ENCODE data around the gene CNTN6. TPM values are rescaled to one million over a fixed set of nuclear protein-coding genes. Genes with fewer than 3 reads are reported as not detected.
"Not testable (repeated sequence)": the region's sequence is repeated elsewhere in the genome, so short reads cannot be mapped to it uniquely, and the experiment has no call there.

The CNTN6 gene
- total RNA-seq, 1 experiment from 2014 or later: not detected

DNA sequence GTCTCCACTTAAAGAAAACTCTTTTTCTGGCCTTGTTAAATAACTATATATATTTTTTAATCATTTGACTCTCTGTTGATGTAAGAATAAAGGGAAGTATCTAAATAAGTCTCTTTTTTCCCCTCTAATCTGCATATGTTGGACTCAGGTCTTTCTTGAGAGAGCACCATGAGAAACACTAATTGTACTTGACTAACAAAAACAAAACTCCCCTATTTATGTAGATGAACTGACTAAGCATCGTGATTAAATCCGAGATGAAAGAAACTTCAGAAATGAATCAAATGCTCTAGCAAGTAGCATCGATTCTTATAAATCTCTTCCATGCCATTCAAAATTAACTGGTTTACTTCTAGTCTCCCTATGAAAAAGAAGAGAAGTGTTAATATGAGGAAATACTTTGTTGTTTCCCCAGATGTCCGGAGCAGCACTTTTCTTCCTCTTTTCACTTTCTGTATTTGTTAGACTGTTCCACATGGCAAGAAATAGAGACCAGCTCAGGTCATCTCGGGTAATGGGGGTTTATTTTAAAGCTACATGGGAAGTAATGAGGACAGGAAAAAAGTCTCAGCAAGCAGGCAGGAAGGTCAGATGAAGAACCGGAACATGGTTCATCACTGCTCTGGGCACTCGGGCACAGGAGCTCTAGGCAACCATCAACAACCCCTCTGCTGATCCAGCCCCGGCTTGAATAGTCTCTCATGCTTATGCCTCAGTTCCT, 288.3 kb downstream of the CNTN6 start:
- Histone ChIP-seq H3K36me3 (replicated peaks; ENCODE audit: control insufficient read depth, insufficient read depth, low read length) (no peaks in the 10 kb centered on the region), H3K4me3 (ENCODE audit: insufficient read depth, low read depth, low read length) (no peak overlapping the region), H3K27me3 (ENCODE audit: control insufficient read depth, insufficient read depth, low read length) (no peaks in the 10 kb centered on the region)
- DNase-seq: no peak

DNA sequence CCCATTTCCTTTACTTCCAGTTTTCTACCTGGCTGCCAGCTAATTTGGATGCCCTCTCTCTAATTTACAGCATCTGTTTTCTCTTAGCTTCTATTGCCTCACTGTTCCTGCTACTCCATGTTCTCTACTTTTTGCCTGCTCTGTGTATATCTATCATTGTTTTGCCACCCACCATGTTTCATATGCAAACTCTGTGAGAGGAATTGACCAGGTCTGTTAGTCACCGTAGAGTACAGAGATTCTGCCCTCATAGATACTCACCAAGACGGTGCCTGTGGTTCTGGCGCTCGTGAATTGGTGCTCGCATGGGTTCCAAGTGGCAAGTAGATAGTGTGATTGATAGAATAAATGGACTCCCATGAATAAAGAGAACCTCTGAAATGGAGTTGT, 288.8 kb downstream of the CNTN6 start:
- H3K4me3 ChIP-seq (ENCODE audit: insufficient read depth, low read depth, low read length): no peak overlapping the region
- no peaks in the 10 kb centered on the region for H3K27me3 ChIP-seq (ENCODE audit: control insufficient read depth, insufficient read depth, low read length)
- DNase-seq: no peak
- no peaks in the 10 kb centered on the region for H3K36me3 ChIP-seq (replicated peaks; ENCODE audit: control insufficient read depth, insufficient read depth, low read length)

DNA sequence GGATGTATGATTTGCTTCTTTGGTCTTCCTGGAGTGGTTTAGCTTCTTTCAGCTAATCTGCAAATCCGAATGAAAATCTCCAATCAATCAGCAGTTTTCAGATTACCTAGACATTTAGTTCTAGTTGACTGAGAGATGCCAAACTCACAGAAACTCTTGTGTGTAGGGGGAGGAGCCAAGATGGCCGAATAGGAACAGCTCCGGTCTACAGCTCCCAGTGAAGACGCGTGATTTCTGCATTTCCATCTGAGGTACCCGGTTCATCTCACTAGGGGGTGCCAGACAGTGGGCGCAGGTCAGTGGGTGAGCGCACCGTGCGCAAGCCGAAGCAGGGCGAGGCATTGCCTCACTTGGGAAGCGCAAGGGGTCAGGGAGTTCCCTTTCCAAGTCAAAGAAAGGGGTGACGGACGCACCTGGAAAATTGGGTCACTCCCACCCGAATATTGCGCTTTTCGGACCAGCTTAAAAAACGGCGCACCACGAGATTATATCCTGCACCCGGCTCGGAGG, 294.6 kb downstream of the CNTN6 start:
- H3K4me3 ChIP-seq (ENCODE audit: insufficient read depth, low read depth, low read length); DNase-seq; H3K36me3 ChIP-seq (replicated peaks; ENCODE audit: control insufficient read depth, insufficient read depth, low read length); H3K27me3 ChIP-seq (ENCODE audit: control insufficient read depth, insufficient read depth, low read length): not testable (repeated sequence)

DNA sequence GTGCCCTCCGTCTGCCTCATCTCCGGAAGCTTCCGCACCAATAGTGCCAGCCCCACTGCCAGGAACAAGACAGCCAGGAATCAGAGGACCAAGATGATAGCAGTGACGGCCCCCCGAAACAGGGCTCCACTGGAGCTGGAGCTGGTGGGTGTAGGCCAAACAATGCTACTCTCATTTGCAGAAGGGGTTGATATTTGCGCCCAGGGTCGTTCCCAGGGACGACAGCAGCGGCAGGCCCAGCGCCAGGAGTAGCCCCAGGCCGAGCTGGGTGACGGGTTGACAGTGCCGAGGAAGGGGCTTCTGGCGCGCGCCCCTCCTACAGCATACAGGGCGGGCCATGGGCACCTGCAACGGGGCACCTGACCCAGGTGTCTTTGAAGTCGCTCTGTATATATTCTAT, 301.4 kb downstream of the CNTN6 start:
- H3K36me3 ChIP-seq (replicated peaks; ENCODE audit: control insufficient read depth, insufficient read depth, low read length): no peaks in the 10 kb centered on the region
- no peak overlapping the region for H3K4me3 ChIP-seq (ENCODE audit: insufficient read depth, low read depth, low read length)
- DNase-seq: no peak
- no peaks in the 10 kb centered on the region for H3K27me3 ChIP-seq (ENCODE audit: control insufficient read depth, insufficient read depth, low read length)

DNA sequence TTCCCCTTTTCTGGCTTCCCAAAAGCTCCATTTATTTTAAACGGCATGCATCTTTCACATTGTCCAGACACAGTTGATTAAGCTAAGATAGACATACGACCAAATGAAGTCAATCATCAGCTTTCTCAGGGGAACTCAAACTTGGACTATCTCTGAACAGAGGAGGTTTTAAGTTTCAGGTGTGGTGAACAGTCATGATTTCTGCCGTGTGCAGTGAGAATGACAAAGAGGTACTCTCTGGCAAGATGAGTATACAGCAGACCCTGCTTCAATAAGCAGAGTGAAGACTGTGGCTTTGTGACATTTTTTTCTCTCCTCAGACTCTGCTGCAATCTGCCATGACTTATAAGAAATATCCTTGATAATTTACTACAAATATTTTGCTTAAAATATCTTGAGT, 307.7 kb downstream of the CNTN6 start:
- Histone ChIP-seq H3K4me3 (ENCODE audit: insufficient read depth, low read depth, low read length) (no peak overlapping the region), H3K36me3 (replicated peaks; ENCODE audit: control insufficient read depth, insufficient read depth, low read length) (no peaks in the 10 kb centered on the region), H3K27me3 (ENCODE audit: control insufficient read depth, insufficient read depth, low read length) (no peaks in the 10 kb centered on the region)
- no peak for DNase-seq

DNA sequence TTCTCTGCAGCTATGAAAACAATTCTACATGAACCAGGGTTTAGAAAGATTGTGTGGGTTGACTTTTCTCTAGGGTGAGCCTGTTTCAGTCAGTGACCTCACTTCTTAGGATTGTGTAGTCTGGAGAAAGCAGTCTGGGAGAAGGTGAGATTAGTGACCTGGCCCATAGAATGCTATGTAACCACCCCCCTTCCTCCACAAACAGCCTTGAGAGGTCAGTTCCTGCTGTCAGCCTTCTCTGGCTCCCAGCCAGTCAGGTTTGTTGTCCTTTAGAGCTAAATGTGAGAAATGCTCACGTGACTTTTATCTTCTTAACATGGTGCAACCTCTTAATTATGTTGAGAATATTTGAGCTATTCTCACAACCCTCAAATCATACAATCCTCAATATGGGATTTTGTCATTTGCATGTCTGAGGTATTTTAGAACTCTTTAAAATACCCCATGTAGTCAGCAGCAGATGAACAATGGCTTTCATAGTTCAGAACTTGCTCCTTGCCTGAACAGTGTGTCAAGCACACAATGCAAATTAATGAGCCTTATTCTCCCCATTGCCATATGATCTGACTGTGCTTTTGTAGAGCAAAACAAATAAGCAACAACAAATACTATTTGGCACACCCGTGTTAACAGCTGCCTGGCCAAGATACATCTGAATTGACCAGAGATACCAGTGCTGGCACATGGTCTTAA, 311.6 kb downstream of the CNTN6 start:
- DNase-seq: peak; percentile 40
- H3K27me3 ChIP-seq (ENCODE audit: control insufficient read depth, insufficient read depth, low read length): no peaks in the 10 kb centered on the region
- no peak overlapping the region for H3K4me3 ChIP-seq (ENCODE audit: insufficient read depth, low read depth, low read length)
- H3K36me3 ChIP-seq (replicated peaks; ENCODE audit: control insufficient read depth, insufficient read depth, low read length): no peaks in the 10 kb centered on the region

DNA sequence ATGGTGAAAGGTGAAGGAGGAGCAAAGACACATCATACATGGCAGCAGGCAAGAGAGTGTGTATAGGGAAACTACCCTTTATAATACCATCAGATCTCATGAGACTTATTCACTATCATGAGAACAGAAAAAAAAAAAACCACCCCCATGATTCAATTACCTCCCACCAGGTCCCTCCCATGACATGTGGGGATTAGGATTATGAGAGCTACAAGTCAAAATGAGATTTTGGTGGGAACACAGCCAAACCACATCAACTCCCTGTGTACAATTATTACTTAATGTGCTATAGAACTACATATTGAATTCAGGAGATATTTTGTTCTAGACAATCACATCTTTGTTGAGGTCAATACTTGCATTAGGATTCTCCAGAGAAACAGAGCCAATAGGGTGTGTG, 313.4 kb downstream of the CNTN6 start:
- no peak for DNase-seq
- Histone ChIP-seq H3K36me3 (replicated peaks; ENCODE audit: control insufficient read depth, insufficient read depth, low read length) (no peaks in the 10 kb centered on the region), H3K4me3 (ENCODE audit: insufficient read depth, low read depth, low read length) (no peak overlapping the region), H3K27me3 (ENCODE audit: control insufficient read depth, insufficient read depth, low read length) (no peaks in the 10 kb centered on the region)

DNA sequence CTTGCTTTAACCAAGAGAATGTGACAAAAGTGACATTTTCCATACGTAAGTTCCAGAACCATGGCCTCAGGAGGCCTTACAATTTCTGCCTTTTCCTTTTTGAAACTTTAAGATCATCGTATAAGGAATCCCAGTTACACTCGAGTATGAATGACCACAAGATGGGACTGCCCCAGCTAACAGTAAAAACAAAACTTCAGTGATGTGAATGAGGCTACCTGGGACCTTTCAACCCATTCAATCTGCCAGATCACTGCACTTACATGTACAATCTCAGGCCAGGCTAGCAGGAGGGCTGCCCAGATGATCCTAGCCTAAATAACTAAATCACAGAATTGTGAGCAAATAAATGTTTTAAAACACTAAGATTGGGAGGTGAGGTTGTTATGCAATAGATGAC, 328.8 kb downstream of the CNTN6 start:
- Histone ChIP-seq H3K27me3 (ENCODE audit: control insufficient read depth, insufficient read depth, low read length) (no peaks in the 10 kb centered on the region), H3K36me3 (replicated peaks; ENCODE audit: control insufficient read depth, insufficient read depth, low read length) (no peaks in the 10 kb centered on the region), H3K4me3 (ENCODE audit: insufficient read depth, low read depth, low read length) (no peak overlapping the region)
- no peak for DNase-seq

DNA sequence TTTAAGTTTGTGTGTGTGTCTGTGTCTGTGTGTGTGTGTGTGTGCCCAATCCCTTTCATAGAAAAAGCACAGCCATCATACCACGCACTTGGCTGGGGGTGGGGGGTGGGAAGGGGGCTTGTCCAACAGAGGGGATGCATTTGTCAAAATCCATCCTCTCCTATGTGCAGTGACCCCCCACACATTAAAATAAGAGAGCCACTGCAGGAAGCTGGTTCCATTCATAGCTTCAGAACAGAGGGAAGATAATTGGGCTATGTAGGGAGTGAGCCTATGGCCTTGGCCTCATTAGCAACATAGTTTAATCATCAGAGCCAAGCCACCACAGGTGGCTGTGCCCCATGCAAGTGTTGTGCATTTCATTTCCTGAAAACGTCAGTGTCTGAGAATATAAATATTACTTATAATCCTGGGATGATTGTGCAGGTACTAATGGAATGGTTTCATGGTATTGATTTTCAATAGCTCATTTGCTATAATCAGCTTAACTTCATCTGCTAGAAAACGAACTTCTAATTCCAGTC, 330.8 kb downstream of the CNTN6 start:
- Histone ChIP-seq H3K36me3 (replicated peaks; ENCODE audit: control insufficient read depth, insufficient read depth, low read length) (no peaks in the 10 kb centered on the region), H3K4me3 (ENCODE audit: insufficient read depth, low read depth, low read length) (no peak overlapping the region), H3K27me3 (ENCODE audit: control insufficient read depth, insufficient read depth, low read length) (no peaks in the 10 kb centered on the region)
- DNase-seq: no peak

DNA sequence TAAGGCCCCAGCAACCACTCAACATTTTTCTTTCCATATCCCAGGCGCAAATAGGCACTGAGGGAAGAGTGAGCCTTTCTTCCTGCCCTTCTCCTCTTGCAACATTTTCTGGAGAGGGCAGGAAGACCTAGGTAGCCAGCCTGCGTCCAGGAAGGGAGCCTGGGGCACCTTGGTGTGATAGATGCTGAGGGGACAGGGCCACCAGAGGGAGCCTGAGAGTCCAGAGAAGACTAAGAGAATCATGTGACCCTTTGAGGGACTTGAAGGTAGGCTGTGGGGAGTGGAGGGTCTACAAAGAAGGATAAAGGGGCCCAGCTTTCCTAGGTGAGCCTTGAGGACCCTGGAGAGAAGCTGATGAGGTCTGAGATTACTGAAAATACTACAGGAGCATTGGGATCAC, 346.6 kb downstream of the CNTN6 start:
- H3K4me3 ChIP-seq (ENCODE audit: insufficient read depth, low read depth, low read length): no peak overlapping the region
- peak; percentile 9 for DNase-seq
- H3K27me3 ChIP-seq (ENCODE audit: control insufficient read depth, insufficient read depth, low read length): no peaks in the 10 kb centered on the region
- no peaks in the 10 kb centered on the region for H3K36me3 ChIP-seq (replicated peaks; ENCODE audit: control insufficient read depth, insufficient read depth, low read length)

DNA sequence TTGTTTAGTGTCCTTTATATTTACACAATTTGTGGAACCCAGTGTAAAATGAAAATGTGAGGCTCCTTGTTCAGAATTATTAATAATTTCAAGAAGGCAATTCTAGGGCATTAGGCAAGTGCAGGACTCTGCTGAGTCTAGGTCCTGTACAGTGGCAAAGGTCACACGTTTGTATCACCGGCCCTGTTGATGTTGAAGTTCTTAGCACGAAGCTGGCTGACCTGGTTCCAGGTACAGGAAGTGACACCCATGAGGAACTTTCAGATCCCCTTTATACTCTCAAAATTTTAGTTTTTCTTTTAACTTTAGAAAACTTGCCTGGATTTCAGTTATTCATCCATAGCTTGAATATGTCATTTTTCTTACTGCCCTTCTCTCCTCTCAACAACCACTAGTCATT, 349.4 kb downstream of the CNTN6 start:
- Histone ChIP-seq H3K27me3 (ENCODE audit: control insufficient read depth, insufficient read depth, low read length) (no peaks in the 10 kb centered on the region), H3K36me3 (replicated peaks; ENCODE audit: control insufficient read depth, insufficient read depth, low read length) (no peaks in the 10 kb centered on the region), H3K4me3 (ENCODE audit: insufficient read depth, low read depth, low read length) (no peak overlapping the region)
- no peak for DNase-seq

DNA sequence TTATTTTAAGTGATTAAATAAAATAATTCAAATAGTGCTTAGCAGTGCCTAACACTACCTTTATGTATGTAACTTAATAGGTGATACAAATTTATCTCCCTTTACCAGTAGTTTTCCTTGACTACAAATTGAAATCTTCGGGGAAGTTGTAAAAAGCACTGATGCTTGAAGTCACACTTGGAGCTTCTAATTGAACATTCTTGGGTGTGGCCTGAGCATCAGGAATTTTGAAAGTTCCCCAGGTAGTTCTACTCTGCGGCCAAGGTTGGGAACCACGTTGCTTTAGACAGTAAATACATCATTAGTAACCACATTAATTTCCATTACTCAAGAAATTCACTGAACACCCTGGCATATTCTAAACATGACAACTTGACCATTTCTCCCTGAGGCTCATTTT, 351.4 kb downstream of the CNTN6 start:
- no peaks in the 10 kb centered on the region for H3K27me3 ChIP-seq (ENCODE audit: control insufficient read depth, insufficient read depth, low read length)

DNA sequence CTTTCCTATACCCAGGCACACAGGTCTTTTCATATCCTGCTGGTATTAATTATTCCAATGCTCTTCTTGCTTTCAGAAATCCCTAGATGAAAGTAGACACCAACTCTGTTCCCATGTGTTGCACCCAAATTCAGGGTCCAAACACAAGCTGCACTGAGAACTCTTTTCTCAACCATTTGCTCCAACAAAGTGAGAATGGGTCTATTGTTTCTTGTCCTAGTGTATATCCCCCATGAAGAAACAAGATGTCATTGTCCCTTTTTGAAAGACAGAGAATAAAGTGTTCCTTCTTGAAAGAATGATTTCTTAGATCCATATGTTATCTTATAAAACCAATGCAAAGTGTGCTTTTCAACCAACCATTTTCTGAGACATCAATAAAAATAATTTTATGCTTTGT, 353.7 kb downstream of the CNTN6 start:
- no peak for DNase-seq
- H3K27me3 ChIP-seq (ENCODE audit: control insufficient read depth, insufficient read depth, low read length): no peaks in the 10 kb centered on the region
- H3K4me3 ChIP-seq (ENCODE audit: insufficient read depth, low read depth, low read length): no peak overlapping the region
- no peaks in the 10 kb centered on the region for H3K36me3 ChIP-seq (replicated peaks; ENCODE audit: control insufficient read depth, insufficient read depth, low read length)

More for the DNA sequence above, 351.4 kb downstream of the CNTN6 start:
- Histone ChIP-seq H3K36me3 (replicated peaks; ENCODE audit: control insufficient read depth, insufficient read depth, low read length) (no peaks in the 10 kb centered on the region), H3K4me3 (ENCODE audit: insufficient read depth, low read depth, low read length) (no peak overlapping the region)
- no peak for DNase-seq

DNA sequence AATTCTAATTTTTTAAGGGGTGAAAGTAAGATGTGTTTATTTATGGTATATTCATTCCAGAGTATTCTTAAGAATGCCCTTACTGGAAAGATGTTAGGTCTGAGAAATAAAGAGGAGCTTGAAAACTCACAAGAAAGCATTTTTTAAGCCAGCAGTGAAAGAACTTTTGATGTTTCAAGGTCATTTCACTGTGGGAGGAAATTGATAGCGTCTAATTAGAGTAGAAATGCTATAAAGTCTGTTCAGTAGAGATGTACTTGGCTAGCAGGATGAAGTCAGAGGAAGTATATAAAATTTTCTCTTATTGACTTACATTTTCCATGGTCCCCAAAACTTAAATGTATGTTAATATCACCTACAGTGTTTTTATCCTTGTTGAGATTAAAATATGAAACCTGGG, 354.6 kb downstream of the CNTN6 start:
- H3K27me3 ChIP-seq (ENCODE audit: control insufficient read depth, insufficient read depth, low read length): no peaks in the 10 kb centered on the region
- no peak for DNase-seq
- H3K36me3 ChIP-seq (replicated peaks; ENCODE audit: control insufficient read depth, insufficient read depth, low read length): no peaks in the 10 kb centered on the region
- no peak overlapping the region for H3K4me3 ChIP-seq (ENCODE audit: insufficient read depth, low read depth, low read length)

DNA sequence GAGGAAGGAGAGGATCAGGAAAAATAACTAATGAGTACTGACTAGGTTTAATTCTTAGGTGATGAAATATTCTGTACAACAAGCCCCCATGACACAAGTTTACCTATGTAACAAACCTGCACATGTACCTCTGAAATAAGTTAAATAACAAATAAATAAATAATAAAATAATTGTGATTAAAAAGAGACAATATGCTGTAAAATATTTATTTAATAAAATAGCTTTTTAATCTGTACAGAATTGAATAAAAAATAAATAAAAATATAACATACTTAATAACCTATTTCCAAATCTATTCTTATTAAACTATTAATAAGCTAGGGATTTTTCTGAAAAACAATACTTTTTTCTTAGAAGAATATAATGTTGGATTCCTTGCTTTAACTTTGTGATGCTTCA, 355.6 kb downstream of the CNTN6 start:
- no peak overlapping the region for H3K4me3 ChIP-seq (ENCODE audit: insufficient read depth, low read depth, low read length)
- no peak for DNase-seq
- H3K36me3 ChIP-seq (replicated peaks; ENCODE audit: control insufficient read depth, insufficient read depth, low read length): no peaks in the 10 kb centered on the region
- no peaks in the 10 kb centered on the region for H3K27me3 ChIP-seq (ENCODE audit: control insufficient read depth, insufficient read depth, low read length)

Measured in H7 (cell line).